H1 (cell line): ENCODE measurements around the gene INAFM2. TPM values are rescaled to one million over a fixed set of nuclear protein-coding genes. Genes with fewer than 3 reads are reported as not detected.

Experiments used
- BRCA1 ChIP-seq: IDR thresholded peaks from 2 replicates; pipeline ENCODE4 v1.6.1; 2012; ENCODE audit warnings: low read depth, low read length, improper control_type of control experiment
- CREB1 ChIP-seq: IDR thresholded peaks from 2 replicates; pipeline ENCODE4 v1.6.1; 2012; ENCODE audit warnings: inconsistent platforms
- EGR1 ChIP-seq: IDR thresholded peaks from 2 replicates; pipeline ENCODE4 v1.6.1; 2011; ENCODE audit warnings: low read depth, low read length, borderline replicate concordance
- HDAC2 ChIP-seq, 2 experiments: fragments of 300-600 bp in 1 of 2; sonication (generic) in 1 of 2; IDR thresholded peaks; 2 replicates each; pipeline ENCODE4 v1.6.1; 2011 to 2012; ENCODE audit warnings: low read depth in 2 of 2, low read length in 2 of 2, mild to moderate bottlenecking in 2 of 2, moderate library complexity in 2 of 2, borderline replicate concordance in 1 of 2, inconsistent platforms in 1 of 2
- JUND ChIP-seq: IDR thresholded peaks from 2 replicates; pipeline ENCODE4 v1.6.1; 2011; ENCODE audit warnings: mild to moderate bottlenecking, improper control_type of control experiment, low read length
- RAD21 ChIP-seq, 2 experiments: IDR thresholded peaks in 1 of 2; conservative IDR thresholded peaks in 1 of 2; 2 replicates each; pipeline ENCODE4 v1.6.1; 2011; ENCODE audit warnings: low read depth in 2 of 2, low read length in 2 of 2, improper control_type of control experiment in 1 of 2, inconsistent platforms in 1 of 2, mild to moderate bottlenecking in 1 of 2, moderate library complexity in 1 of 2
- RXRA ChIP-seq: IDR thresholded peaks from 2 replicates; pipeline ENCODE4 v1.6.1; 2011; ENCODE audit warnings: low read depth, mild to moderate bottlenecking, low read length, moderate library complexity; ENCODE audit not compliant: insufficient read depth
- TEAD4 ChIP-seq: IDR thresholded peaks from 2 replicates; pipeline ENCODE4 v1.6.1; 2012; ENCODE audit warnings: low read depth, low read length, inconsistent platforms, mixed read lengths
- polyA plus RNA-seq, 7 experiments: library from polyadenylated mRNA; depleted of rRNA in 3 of 7; stranded (reverse) in 5 of 7; unstranded in 2 of 7; fragments of >200 nt in 5 of 7; fragments of 200-250 nt in 2 of 7; gene quantifications; 1 replicate in 5 of 7; 2 replicates in 1 of 7; 4 replicates in 1 of 7; pipeline versions ENCODE4 v1.2.1 to v1.2.3, GENCODE V29; 2011 to 2013; ENCODE audit warnings: missing spikeins in 2 of 7, mixed read lengths in 2 of 7
- total RNA-seq: library from RNA; stranded (reverse); fragmentation: NEBNext Ultra II Directional; extraction: Animal tissue kit (Norgen Biotek cat#: 25700); gene quantifications from 2 replicates; pipeline ENCODE4 v1.2.1, GENCODE V29; 2021
- TF ChIP-seq, protein P1 (sequence below): fragments of 300-600 bp; sonication (generic); IDR thresholded peaks from 2 replicates; pipeline ENCODE4 v1.7.1; 2012; ENCODE audit warnings: low read length, moderate library complexity, mild to moderate bottlenecking, inconsistent platforms; ENCODE audit not compliant: insufficient replicate concordance
- TF ChIP-seq, protein P2 (sequence below): IDR thresholded peaks from 2 replicates; pipeline ENCODE4 v1.6.1; 2012; ENCODE audit warnings: inconsistent platforms

The INAFM2 gene
- total and polyA plus RNA-seq, 2 of the 8 experiments (the other 6 are each of a cell fraction or from before 2014, with no cell fraction given) = 15.3 to 35.1 TPM

DNA sequence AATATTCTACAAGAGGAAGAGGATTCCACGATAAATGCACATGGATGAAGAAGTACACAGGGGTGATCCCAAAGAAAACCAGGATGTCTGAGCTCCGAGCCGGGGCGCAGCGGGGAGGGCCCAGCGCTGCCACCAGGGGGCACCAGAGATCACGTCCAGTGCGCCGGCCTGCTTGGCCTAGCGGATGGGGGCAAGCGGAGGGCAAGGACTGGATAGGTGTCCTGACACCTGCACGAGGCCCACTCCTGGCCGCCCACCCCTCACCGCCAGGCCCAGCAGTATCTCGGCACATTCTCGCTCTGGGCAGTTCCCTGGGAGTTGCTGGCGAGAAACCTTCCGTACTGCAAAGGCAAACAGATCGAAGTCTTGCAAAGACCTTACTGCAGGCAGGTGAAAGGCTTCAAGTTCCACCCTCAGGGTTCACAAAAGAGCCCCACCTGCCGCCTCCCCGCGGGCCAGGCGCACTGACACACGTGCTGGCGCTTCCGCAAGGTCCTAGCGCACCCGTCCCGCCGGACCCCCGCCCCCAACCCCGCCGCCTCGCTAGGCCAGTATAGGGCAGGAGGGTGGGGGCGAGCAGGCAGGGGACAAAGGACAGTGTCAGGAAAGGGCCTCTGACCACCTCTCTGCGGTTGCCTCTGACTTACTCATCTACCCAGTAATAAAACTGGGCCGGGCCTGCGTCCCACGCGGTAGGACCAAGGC is 43.9 kb upstream of the INAFM2 start (continued):
- TF ChIP-seq, protein P1, sequence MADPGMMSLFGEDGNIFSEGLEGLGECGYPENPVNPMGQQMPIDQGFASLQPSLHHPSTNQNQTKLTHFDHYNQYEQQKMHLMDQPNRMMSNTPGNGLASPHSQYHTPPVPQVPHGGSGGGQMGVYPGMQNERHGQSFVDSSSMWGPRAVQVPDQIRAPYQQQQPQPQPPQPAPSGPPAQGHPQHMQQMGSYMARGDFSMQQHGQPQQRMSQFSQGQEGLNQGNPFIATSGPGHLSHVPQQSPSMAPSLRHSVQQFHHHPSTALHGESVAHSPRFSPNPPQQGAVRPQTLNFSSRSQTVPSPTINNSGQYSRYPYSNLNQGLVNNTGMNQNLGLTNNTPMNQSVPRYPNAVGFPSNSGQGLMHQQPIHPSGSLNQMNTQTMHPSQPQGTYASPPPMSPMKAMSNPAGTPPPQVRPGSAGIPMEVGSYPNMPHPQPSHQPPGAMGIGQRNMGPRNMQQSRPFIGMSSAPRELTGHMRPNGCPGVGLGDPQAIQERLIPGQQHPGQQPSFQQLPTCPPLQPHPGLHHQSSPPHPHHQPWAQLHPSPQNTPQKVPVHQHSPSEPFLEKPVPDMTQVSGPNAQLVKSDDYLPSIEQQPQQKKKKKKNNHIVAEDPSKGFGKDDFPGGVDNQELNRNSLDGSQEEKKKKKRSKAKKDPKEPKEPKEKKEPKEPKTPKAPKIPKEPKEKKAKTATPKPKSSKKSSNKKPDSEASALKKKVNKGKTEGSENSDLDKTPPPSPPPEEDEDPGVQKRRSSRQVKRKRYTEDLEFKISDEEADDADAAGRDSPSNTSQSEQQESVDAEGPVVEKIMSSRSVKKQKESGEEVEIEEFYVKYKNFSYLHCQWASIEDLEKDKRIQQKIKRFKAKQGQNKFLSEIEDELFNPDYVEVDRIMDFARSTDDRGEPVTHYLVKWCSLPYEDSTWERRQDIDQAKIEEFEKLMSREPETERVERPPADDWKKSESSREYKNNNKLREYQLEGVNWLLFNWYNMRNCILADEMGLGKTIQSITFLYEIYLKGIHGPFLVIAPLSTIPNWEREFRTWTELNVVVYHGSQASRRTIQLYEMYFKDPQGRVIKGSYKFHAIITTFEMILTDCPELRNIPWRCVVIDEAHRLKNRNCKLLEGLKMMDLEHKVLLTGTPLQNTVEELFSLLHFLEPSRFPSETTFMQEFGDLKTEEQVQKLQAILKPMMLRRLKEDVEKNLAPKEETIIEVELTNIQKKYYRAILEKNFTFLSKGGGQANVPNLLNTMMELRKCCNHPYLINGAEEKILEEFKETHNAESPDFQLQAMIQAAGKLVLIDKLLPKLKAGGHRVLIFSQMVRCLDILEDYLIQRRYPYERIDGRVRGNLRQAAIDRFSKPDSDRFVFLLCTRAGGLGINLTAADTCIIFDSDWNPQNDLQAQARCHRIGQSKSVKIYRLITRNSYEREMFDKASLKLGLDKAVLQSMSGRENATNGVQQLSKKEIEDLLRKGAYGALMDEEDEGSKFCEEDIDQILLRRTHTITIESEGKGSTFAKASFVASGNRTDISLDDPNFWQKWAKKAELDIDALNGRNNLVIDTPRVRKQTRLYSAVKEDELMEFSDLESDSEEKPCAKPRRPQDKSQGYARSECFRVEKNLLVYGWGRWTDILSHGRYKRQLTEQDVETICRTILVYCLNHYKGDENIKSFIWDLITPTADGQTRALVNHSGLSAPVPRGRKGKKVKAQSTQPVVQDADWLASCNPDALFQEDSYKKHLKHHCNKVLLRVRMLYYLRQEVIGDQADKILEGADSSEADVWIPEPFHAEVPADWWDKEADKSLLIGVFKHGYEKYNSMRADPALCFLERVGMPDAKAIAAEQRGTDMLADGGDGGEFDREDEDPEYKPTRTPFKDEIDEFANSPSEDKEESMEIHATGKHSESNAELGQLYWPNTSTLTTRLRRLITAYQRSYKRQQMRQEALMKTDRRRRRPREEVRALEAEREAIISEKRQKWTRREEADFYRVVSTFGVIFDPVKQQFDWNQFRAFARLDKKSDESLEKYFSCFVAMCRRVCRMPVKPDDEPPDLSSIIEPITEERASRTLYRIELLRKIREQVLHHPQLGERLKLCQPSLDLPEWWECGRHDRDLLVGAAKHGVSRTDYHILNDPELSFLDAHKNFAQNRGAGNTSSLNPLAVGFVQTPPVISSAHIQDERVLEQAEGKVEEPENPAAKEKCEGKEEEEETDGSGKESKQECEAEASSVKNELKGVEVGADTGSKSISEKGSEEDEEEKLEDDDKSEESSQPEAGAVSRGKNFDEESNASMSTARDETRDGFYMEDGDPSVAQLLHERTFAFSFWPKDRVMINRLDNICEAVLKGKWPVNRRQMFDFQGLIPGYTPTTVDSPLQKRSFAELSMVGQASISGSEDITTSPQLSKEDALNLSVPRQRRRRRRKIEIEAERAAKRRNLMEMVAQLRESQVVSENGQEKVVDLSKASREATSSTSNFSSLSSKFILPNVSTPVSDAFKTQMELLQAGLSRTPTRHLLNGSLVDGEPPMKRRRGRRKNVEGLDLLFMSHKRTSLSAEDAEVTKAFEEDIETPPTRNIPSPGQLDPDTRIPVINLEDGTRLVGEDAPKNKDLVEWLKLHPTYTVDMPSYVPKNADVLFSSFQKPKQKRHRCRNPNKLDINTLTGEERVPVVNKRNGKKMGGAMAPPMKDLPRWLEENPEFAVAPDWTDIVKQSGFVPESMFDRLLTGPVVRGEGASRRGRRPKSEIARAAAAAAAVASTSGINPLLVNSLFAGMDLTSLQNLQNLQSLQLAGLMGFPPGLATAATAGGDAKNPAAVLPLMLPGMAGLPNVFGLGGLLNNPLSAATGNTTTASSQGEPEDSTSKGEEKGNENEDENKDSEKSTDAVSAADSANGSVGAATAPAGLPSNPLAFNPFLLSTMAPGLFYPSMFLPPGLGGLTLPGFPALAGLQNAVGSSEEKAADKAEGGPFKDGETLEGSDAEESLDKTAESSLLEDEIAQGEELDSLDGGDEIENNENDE = no peak
- TF ChIP-seq EGR1 = no peak
- peak; percentile 52; the same call in 1 of the 2 replicates for TF ChIP-seq RXRA
- 0 out of 2 replicates have a peak, but pooled peaks have one; percentile 19 for TF ChIP-seq JUND
- peak in 1 of 2 experiments; percentile 81; a peak in 1 of 4 replicates for TF ChIP-seq HDAC2 (IDR thresholded peaks at IDR 0.05; ENCODE audit: borderline replicate concordance in 1 of 2, low read depth in 2 of 2, low read length in 2 of 2)
- TF ChIP-seq RAD21 (IDR thresholded peaks at IDR 0.05 in 1 of 2, conservative IDR thresholded peaks at IDR 0.05 in 1 of 2; ENCODE audit: low read depth in 2 of 2, low read length in 2 of 2) = peak; percentile 80 to 88
- TF ChIP-seq CREB1 = peak; percentile 31
- no peak for TF ChIP-seq TEAD4
- no peak for TF ChIP-seq BRCA1
- TF ChIP-seq, protein P2, sequence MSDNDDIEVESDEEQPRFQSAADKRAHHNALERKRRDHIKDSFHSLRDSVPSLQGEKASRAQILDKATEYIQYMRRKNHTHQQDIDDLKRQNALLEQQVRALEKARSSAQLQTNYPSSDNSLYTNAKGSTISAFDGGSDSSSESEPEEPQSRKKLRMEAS = peak; percentile 98
